ACC112 (cell line): ENCODE measurements around the gene ALLC.
"Not testable (repeated sequence)": the region's sequence is repeated elsewhere in the genome, so short reads cannot be mapped to it uniquely, and the experiment has no call there.

Experiments
- H2AFZ ChIP-seq: fragments of 200-600 bp; sonication (generic); one replicate; pipeline ENCODE4 v1.6.0; 2017; ENCODE audit warnings: antibody characterized with exemption, low read length; ENCODE audit not compliant: unreplicated experiment
- H3K27ac ChIP-seq: fragments of 200-600 bp; sonication (generic); 2 replicates; pipeline ENCODE4 v1.5.1; 2014; ENCODE audit warnings: low read depth, mild to moderate bottlenecking, antibody characterized with exemption, low read length, moderate library complexity
- H3K27me3 ChIP-seq: fragments of 200-600 bp; sonication (generic); 2 replicates; pipeline ENCODE4 v1.6.1; 2014; ENCODE audit warnings: mild to moderate bottlenecking, antibody characterized with exemption, low read length, moderate library complexity, mixed read lengths; ENCODE audit not compliant: insufficient read depth
- H3K36me3 ChIP-seq: fragments of 200-600 bp; sonication (generic); 2 replicates; pipeline ENCODE4 v1.6.1; 2016; ENCODE audit warnings: mild to moderate bottlenecking, antibody characterized with exemption, low read length, moderate library complexity, mixed read lengths; ENCODE audit not compliant: insufficient read depth
- H3K4me1 ChIP-seq: fragments of 200-600 bp; sonication (generic); one replicate; pipeline ENCODE4 v1.6.1; 2016; ENCODE audit warnings: low read length, mixed read lengths; ENCODE audit not compliant: insufficient read depth, unreplicated experiment, control insufficient read depth
- H3K4me3 ChIP-seq: fragments of 200-600 bp; sonication (generic); 2 replicates; pipeline ENCODE4 v1.5.1; 2014; ENCODE audit warnings: mild to moderate bottlenecking, low read depth, low read length
- H3K79me2 ChIP-seq: fragments of 200-600 bp; sonication (generic); one replicate; pipeline ENCODE4 v1.6.0; 2016; ENCODE audit warnings: low read length; ENCODE audit not compliant: control insufficient read depth, unreplicated experiment, insufficient read depth

Gene ALLC

DNA sequence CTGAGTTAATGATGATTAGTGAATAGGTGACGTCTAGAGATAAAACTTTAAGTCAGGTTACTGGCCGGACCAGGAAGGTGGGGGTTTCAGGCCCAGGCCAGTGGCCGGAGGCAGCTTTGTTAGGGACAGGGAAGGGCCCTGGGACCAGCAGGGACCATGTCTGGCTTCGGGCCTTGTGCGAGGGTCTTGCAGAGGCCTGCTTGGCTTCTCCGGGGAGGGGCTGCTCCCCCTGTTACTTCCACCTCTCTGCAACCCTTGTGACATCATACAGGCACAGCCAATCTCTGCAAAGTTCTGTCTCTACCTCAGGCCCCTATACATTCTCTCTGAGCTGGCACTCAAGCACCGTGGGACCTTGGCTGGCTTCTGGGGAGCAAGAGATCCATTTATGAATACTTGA, at the start of gene ALLC:
Gene ALLC, plus strand, starts transcription at position 320 of the 400 bp plus-strand sequence. CDS start 12,958 bp downstream, outside the sequence.
- no peaks in the 10 kb centered on the region for H3K36me3 ChIP-seq
- no peaks in the 10 kb centered on the region for H3K79me2 ChIP-seq
- H2AFZ ChIP-seq: no peak within 1 kb of the TSS
- no peaks in the 10 kb centered on the region for H3K4me1 ChIP-seq
- no peak within 1 kb of the TSS for H3K4me3 ChIP-seq
- no peak within 1 kb of the TSS for H3K27ac ChIP-seq
- no peaks in the 10 kb centered on the region for H3K27me3 ChIP-seq

GRCh38 chr2:3608373-3609278, 49.4 kb upstream of the ALLC start:
- H3K4me3 ChIP-seq: no peak overlapping the region
- H3K4me1 ChIP-seq: no peaks in the 10 kb centered on the region
- H3K79me2 ChIP-seq: no peaks in the 10 kb centered on the region
- H3K36me3 ChIP-seq: no peaks in the 10 kb centered on the region
- H2AFZ ChIP-seq: no peak overlapping the region
- no peak overlapping the region for H3K27ac ChIP-seq
- peaks cover 25% of the 10 kb centered on the region for H3K27me3 ChIP-seq

- H2AFZ ChIP-seq, H3K27ac ChIP-seq, H3K4me1 ChIP-seq, H3K36me3 ChIP-seq, H3K4me3 ChIP-seq, H3K79me2 ChIP-seq: not testable (repeated sequence)
- H3K27me3 ChIP-seq: peaks cover 25% of the 10 kb centered on the region
These were observed 48.7 kb upstream of the ALLC start for GRCh38 chr2:3609279-3609673.

DNA sequence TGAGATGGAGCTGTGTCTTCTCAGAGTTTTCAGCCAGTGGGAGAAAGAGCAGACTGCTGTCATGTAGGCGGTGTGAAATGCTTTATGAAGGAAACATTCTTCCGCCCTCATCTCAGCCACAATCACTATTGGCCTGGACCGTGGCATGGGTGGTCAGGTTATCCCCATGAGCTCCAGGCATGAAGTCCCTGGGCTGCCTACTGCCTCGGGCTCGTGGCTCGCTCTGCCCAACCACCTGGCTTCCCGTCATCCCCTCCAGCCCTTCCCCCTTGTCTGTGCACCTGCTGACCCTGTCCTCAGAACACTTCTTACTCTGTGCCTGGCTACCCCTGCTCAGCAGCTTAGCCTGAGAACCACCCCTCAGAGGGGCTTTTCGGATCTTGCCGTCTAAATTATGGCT, 47.6 kb upstream of the ALLC start:
- Histone ChIP-seq H3K36me3 (no peaks in the 10 kb centered on the region), H3K27ac (no peak overlapping the region), H3K4me1 (no peaks in the 10 kb centered on the region), H3K79me2 (no peaks in the 10 kb centered on the region), H3K4me3 (no peak overlapping the region), H3K27me3 (peaks cover 25% of the 10 kb centered on the region), H2AFZ (no peak overlapping the region)

- no peaks in the 10 kb centered on the region for H3K4me1 ChIP-seq
- no peaks in the 10 kb centered on the region for H3K79me2 ChIP-seq
- H2AFZ ChIP-seq: no peak overlapping the region
- no peak overlapping the region for H3K27ac ChIP-seq
- H3K27me3 ChIP-seq: peaks cover 25% of the 10 kb centered on the region
- no peak overlapping the region for H3K4me3 ChIP-seq
- H3K36me3 ChIP-seq: no peaks in the 10 kb centered on the region
These were observed 47.0 kb upstream of the ALLC start for GRCh38 chr2:3610881-3611505.

DNA sequence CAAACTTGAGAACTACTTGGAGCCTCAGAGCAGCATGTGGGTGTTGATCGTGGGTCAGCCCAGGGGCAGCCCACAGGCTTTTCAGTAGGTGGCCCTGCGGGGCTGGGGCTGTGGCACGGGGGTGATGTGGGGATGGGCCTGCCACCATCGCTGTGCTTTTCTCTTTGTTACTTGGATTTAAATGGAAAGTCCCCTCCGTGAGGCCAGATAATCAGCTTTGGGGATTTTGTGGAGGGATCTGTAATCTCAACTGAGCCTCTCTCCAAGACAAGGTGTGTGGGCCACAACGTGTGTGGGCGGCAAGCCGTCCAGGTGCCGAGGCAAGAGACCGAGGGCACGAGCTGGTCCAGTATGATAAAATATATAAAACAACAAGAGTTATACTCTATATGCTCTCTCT, 46.4 kb upstream of the ALLC start:
- no peaks in the 10 kb centered on the region for H3K4me1 ChIP-seq
- H3K27ac ChIP-seq: no peak overlapping the region
- no peaks in the 10 kb centered on the region for H3K36me3 ChIP-seq
- H3K27me3 ChIP-seq: peaks cover 25% of the 10 kb centered on the region
- H3K4me3 ChIP-seq: no peak overlapping the region
- no peak overlapping the region for H2AFZ ChIP-seq
- no peaks in the 10 kb centered on the region for H3K79me2 ChIP-seq

DNA sequence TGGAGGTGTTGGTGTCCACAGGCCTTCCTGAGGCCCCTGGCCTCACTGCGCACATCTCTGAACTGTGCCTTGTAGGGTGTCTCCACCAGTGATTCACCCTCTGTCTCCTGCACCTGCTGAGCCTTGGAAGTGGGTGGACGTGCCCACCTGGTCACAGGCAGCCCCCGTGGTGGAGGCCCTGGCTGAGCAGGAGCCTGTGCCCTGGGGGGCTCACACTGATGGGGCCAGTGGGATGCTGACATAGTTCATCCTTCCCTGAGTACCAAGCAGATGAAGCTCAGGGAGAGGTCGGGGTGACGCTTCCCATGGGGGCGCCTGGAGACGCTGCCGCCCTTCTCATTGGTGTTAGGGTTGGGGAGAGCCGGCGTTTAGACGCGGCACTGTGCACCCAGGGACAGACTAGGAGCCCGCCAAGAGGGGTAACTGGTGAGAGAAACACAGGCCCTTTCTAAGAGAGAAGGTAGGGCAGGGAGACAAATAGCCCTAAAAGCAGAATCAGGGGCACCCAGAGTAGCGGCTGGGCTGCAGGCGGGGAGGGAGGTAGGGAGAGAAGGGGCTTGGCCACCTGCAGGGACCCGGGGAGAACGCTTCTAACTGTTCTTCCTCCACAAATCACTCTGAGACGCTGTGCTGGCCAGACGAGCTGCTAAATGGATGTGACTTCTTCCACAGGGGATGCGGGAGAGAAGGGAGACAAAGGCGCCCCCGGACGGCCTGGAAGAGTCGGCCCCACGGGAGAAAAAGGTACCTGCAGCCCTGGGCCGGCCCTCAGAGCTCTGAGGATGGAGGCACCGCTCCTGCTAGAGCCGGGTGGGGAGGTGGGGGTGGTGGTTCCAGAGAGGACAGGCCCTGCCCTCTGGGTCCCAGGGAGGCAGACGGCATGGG, 45.1 kb upstream of the ALLC start:
- Histone ChIP-seq H3K27me3 (peaks cover 29% of the 10 kb centered on the region), H3K36me3 (no peaks in the 10 kb centered on the region), H3K79me2 (no peaks in the 10 kb centered on the region), H2AFZ (no peak overlapping the region), H3K27ac (no peak overlapping the region), H3K4me1 (no peaks in the 10 kb centered on the region), H3K4me3 (no peak overlapping the region)

DNA sequence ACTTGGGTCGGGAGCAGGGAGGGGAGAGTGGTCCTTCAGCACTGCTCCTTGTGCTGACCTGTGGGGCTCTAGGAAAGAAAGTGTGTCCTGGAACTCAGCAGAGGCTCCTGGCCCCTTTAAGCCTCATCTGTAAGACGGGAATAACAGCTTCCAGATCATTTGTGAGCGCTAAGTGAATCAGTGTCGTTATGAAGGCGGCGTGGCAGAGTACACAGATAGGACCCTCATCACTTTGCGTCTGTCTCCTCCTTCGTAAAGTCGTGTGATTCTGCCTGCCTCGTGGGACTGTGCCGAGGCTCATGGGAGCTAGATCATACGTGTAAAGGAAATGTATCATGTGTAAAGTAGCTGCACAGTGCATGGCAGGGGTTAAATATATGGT, 44.5 kb upstream of the ALLC start:
- no peak overlapping the region for H3K4me3 ChIP-seq
- H3K79me2 ChIP-seq: no peaks in the 10 kb centered on the region
- no peak overlapping the region for H2AFZ ChIP-seq
- no peaks in the 10 kb centered on the region for H3K4me1 ChIP-seq
- no peaks in the 10 kb centered on the region for H3K36me3 ChIP-seq
- H3K27ac ChIP-seq: no peak overlapping the region
- H3K27me3 ChIP-seq: peaks cover 31% of the 10 kb centered on the region

DNA sequence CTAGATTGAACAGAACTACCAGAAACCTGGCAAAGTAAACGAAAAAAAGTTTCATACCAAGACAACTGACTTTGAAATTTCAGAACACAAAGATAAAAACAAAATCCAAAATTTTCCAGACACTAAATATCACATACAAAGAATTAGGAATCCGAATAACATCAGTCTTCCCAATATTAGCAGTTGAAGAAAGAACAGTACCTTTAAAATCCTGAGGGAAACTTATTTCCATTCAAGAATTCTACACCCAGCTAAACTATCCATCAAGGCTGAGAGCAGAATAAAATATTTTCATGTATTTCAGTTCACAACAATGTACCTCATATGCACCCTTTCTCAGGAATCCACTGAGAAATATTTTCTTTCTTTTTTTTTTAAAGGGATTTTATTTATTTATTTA, 43.3 kb upstream of the ALLC start:
- H3K79me2 ChIP-seq, H3K4me3 ChIP-seq, H3K27ac ChIP-seq, H3K36me3 ChIP-seq, H3K4me1 ChIP-seq, H2AFZ ChIP-seq: not testable (repeated sequence)
- peaks cover 38% of the 10 kb centered on the region for H3K27me3 ChIP-seq

DNA sequence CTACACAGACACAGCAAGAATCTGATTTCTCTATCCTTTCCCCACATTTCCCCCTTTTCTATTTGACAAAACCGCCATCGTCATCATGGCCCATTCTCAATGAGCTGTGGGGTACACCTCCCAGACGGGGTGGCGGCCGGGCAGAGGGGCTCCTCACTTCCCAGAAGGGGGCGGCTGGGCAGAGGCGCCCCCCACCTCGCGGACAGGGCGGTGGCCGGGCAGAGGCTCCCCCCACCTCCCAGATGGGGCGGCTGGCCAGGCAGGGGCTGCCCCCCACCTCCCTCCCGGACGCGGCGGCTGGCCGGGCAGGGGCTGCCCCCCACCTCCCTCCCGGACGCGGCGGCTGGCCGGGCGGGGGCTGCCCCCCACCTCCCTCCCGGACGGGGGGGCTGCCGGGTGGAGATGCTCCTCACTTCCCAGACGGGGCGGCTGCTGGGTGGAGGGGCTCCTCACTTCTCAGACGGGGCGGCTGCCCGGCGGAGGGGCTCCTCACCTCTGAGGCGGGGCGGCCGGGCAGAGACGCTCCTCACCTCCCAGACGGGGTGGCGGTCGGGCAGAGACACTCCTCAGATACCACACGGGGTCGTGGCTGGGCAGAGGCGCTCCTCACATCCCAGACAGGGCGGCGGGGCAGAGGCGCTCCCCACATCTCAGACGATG, 42.3 kb upstream of the ALLC start:
- H3K4me3 ChIP-seq, H3K79me2 ChIP-seq, H3K4me1 ChIP-seq, H3K27ac ChIP-seq, H2AFZ ChIP-seq, H3K36me3 ChIP-seq: not testable (repeated sequence)
- H3K27me3 ChIP-seq: peaks cover 31% of the 10 kb centered on the region
